HepG2 (cell line): ENCODE data around the gene PLXND1. TPM values are rescaled to one million over a fixed set of nuclear protein-coding genes. Genes with fewer than 3 reads are reported as not detected.

ENCODE experiments used
- AHR ChIP-seq: IDR thresholded peaks from 2 replicates; pipeline ENCODE4 v1.6.1; 2018; ENCODE audit warnings: missing genetic modification reagents, missing compliant biosample characterization
- BORCS8-MEF2B ChIP-seq: sonication (generic); formaldehyde crosslinking; IDR thresholded peaks from 2 replicates; pipeline ENCODE4 v1.8.0; 2022; ENCODE audit warnings: mild to moderate bottlenecking, missing genetic modification reagents
- CCAR2 ChIP-seq: fragments of 200-400 bp; formaldehyde crosslinking; optimal IDR thresholded peaks from 2 replicates; pipeline ENCODE3; 2018; ENCODE audit warnings: low read depth, mild to moderate bottlenecking, low read length, moderate library complexity
- GATA4 ChIP-seq: sonication (generic); IDR thresholded peaks from 2 replicates; pipeline ENCODE4 v1.6.1; 2016; ENCODE audit warnings: antibody characterized with exemption, low read depth, borderline replicate concordance
- HNRNPH1 ChIP-seq: fragments of 200-400 bp; formaldehyde crosslinking; optimal IDR thresholded peaks from 2 replicates; pipeline ENCODE3; 2017; ENCODE audit warnings: mild to moderate bottlenecking, low read depth, low read length
- KDM1A ChIP-seq: IDR thresholded peaks from 2 replicates; pipeline ENCODE4 v1.6.1; 2016; ENCODE audit warnings: missing compliant biosample characterization
- MEIS1 ChIP-seq: sonication (generic); formaldehyde crosslinking; IDR thresholded peaks from 2 replicates; pipeline ENCODE4 v1.9.0; 2021; ENCODE audit warnings: mild to moderate bottlenecking, missing genetic modification reagents, moderate library complexity, borderline replicate concordance
- PCBP2 ChIP-seq: fragments of 200-400 bp; formaldehyde crosslinking; optimal IDR thresholded peaks from 2 replicates; pipeline ENCODE3; 2018; ENCODE audit warnings: low read length, low read depth; ENCODE audit not compliant: poor library complexity, severe bottlenecking
- PHB2 ChIP-seq: fragments of 450-650 bp; IDR thresholded peaks from 2 replicates; pipeline ENCODE4 v1.6.1; 2018; ENCODE audit not compliant: partially characterized antibody
- POLR2G ChIP-seq: fragments of 200-400 bp; formaldehyde crosslinking; IDR thresholded peaks from 2 replicates; pipeline ENCODE4 v1.6.1; 2018; ENCODE audit warnings: mild to moderate bottlenecking, low read depth, low read length, moderate library complexity
- RFXAP ChIP-seq: sonication (generic); formaldehyde crosslinking; IDR thresholded peaks from 2 replicates; pipeline ENCODE4 v1.4.0; 2020; ENCODE audit warnings: missing genetic modification reagents, borderline replicate concordance
- TOPORS ChIP-seq: sonication (generic); formaldehyde crosslinking; IDR thresholded peaks from 2 replicates; pipeline ENCODE4 v1.8.0; 2023; ENCODE audit warnings: mild to moderate bottlenecking, missing genetic modification reagents
- ZNF232 ChIP-seq: sonication (generic); formaldehyde crosslinking; IDR thresholded peaks from 2 replicates; pipeline ENCODE4 v1.4.0; 2020; ENCODE audit warnings: missing genetic modification reagents, borderline replicate concordance
- ZNF263 ChIP-seq: sonication (generic); formaldehyde crosslinking; IDR thresholded peaks from 2 replicates; pipeline ENCODE4 v1.4.0; 2020; ENCODE audit warnings: missing genetic modification reagents
- ZNF350 ChIP-seq: sonication (generic); formaldehyde crosslinking; IDR thresholded peaks from 2 replicates; pipeline ENCODE4 v1.4.0; 2020; ENCODE audit warnings: mild to moderate bottlenecking, low read depth, missing genetic modification reagents, borderline replicate concordance
- polyA plus RNA-seq, 8 experiments: library from polyadenylated mRNA; depleted of rRNA in 3 of 8; stranded (reverse) in 7 of 8; unstranded in 1 of 8; fragments of >200 nt; fragmentation: Illumina TruSeq in 4 of 8; extraction: Trizol in 4 of 8; gene quantifications; 2 replicates each; pipeline versions ENCODE4 v1.2.1 to v1.2.3, GENCODE V29; 2011 to 2016; ENCODE audit warnings: low read depth in 4 of 8, missing spikeins in 1 of 8, mixed read lengths in 1 of 8; ENCODE audit not compliant: insufficient read depth in 1 of 8
- total RNA-seq, 5 experiments: library from RNA; depleted of rRNA; stranded (reverse); fragments of >200 nt; fragmentation: Illumina TruSeq; extraction: Trizol; gene quantifications; 2 replicates each; pipeline ENCODE4 v1.2.3, GENCODE V29; 2016; ENCODE audit warnings: low read depth in 1 of 5
- TF ChIP-seq, protein P1 (sequence below): sonication (generic); formaldehyde crosslinking; IDR thresholded peaks from 2 replicates; pipeline ENCODE4 v1.5.1; 2020; ENCODE audit warnings: mild to moderate bottlenecking, missing genetic modification reagents, borderline replicate concordance
- TF ChIP-seq, protein P2 (sequence below): sonication (generic); formaldehyde crosslinking; IDR thresholded peaks from 2 replicates; pipeline ENCODE4 v1.8.0; 2022; ENCODE audit warnings: missing genetic modification reagents, mild to moderate bottlenecking, borderline replicate concordance
- TF ChIP-seq, protein P3 (sequence below): sonication (generic); formaldehyde crosslinking; IDR thresholded peaks from 2 replicates; pipeline ENCODE4 v1.8.0; 2022; ENCODE audit warnings: missing genetic modification reagents, mild to moderate bottlenecking, moderate library complexity, borderline replicate concordance
- TF ChIP-seq, protein P4 (sequence below): sonication (generic); formaldehyde crosslinking; IDR thresholded peaks from 2 replicates; pipeline ENCODE4 v1.5.1; 2020; ENCODE audit warnings: missing genetic modification reagents, mild to moderate bottlenecking, borderline replicate concordance
- TF ChIP-seq, protein P5 (sequence below): IDR thresholded peaks from 2 replicates; pipeline ENCODE4 v1.6.1; 2018; ENCODE audit warnings: missing genetic modification reagents
- TF ChIP-seq, protein P6 (sequence below): sonication (generic); formaldehyde crosslinking; IDR thresholded peaks from 2 replicates; pipeline ENCODE4 v1.4.0; 2020; ENCODE audit warnings: missing genetic modification reagents

PLXND1 gene
- total and polyA plus RNA-seq, 2 of the 13 experiments (the other 11 are each of a cell fraction or from before 2014, with no cell fraction given) = 15.9 to 42.0 TPM

DNA sequence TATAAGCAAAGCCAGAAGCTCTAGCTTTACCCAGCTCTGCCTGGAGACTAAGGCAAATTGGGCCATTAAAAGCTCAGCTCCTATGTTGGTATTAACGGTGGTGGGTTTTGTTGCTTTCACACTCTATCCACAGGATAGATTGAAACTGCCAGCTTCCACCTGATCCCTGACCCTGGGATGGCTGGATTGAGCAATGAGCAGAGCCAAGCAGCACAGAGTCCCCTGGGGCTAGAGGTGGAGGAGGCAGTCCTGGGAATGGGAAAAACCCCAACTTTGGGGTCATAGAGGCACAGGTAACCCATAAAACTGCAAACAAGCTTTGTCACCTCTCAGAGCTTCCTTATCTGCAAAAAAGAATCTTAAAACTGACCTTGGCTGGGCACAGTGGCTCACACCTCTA, 71.4 kb downstream of the PLXND1 start (continued):
- TF ChIP-seq HNRNPH1 = no peak
- TF ChIP-seq TOPORS = no peak
- TF ChIP-seq PHB2 = no peak
- TF ChIP-seq, protein P1, sequence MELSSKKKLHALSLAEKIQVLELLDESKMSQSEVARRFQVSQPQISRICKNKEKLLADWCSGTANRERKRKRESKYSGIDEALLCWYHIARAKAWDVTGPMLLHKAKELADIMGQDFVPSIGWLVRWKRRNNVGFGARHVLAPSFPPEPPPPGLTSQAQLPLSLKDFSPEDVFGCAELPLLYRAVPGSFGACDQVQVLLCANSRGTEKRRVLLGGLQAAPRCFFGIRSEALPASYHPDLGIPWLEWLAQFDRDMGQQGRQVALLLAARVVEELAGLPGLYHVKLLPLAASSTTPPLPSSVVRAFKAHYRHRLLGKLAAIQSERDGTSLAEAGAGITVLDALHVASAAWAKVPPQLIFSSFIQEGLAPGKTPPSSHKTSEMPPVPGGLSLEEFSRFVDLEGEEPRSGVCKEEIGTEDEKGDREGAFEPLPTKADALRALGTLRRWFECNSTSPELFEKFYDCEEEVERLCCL (CRISPR knock-in tag) = no peak
- TF ChIP-seq ZNF232 (CRISPR knock-in tag) = no peak
- TF ChIP-seq, protein P2, sequence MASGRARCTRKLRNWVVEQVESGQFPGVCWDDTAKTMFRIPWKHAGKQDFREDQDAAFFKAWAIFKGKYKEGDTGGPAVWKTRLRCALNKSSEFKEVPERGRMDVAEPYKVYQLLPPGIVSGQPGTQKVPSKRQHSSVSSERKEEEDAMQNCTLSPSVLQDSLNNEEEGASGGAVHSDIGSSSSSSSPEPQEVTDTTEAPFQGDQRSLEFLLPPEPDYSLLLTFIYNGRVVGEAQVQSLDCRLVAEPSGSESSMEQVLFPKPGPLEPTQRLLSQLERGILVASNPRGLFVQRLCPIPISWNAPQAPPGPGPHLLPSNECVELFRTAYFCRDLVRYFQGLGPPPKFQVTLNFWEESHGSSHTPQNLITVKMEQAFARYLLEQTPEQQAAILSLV (CRISPR knock-in tag) = no peak
- TF ChIP-seq MEIS1 (CRISPR knock-in tag) = 0 out of 2 replicates have a peak, but pooled peaks have one; percentile 17
- TF ChIP-seq, protein P3, sequence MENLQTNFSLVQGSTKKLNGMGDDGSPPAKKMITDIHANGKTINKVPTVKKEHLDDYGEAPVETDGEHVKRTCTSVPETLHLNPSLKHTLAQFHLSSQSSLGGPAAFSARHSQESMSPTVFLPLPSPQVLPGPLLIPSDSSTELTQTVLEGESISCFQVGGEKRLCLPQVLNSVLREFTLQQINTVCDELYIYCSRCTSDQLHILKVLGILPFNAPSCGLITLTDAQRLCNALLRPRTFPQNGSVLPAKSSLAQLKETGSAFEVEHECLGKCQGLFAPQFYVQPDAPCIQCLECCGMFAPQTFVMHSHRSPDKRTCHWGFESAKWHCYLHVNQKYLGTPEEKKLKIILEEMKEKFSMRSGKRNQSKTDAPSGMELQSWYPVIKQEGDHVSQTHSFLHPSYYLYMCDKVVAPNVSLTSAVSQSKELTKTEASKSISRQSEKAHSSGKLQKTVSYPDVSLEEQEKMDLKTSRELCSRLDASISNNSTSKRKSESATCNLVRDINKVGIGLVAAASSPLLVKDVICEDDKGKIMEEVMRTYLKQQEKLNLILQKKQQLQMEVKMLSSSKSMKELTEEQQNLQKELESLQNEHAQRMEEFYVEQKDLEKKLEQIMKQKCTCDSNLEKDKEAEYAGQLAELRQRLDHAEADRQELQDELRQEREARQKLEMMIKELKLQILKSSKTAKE (CRISPR knock-in tag) = no peak
- TF ChIP-seq KDM1A = no peak
- no peak for TF ChIP-seq GATA4
- 0 out of 2 replicates have a peak, but pooled peaks have one; percentile 15 for TF ChIP-seq ZNF263 (CRISPR knock-in tag)
- TF ChIP-seq POLR2G = no peak
- no peak for TF ChIP-seq PCBP2
- TF ChIP-seq, protein P4, sequence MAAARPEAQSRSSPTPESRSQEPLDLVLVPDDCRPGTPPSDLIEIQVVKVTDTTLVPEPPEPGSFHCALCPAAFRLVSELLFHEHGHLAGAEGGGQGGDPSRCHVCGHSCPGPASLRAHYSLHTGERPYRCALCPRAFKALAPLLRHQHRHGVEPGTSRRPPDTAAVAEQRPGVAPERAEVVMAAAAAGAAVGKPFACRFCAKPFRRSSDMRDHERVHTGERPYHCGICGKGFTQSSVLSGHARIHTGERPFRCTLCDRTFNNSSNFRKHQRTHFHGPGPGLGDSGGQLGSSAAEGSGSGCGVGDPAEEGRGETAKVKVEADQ (CRISPR knock-in tag) = no peak
- TF ChIP-seq RFXAP = no peak
- no peak for TF ChIP-seq CCAR2
- TF ChIP-seq BORCS8-MEF2B (CRISPR knock-in tag) = no peak
- TF ChIP-seq AHR (CRISPR knock-in tag) = no peak
- TF ChIP-seq, protein P5, sequence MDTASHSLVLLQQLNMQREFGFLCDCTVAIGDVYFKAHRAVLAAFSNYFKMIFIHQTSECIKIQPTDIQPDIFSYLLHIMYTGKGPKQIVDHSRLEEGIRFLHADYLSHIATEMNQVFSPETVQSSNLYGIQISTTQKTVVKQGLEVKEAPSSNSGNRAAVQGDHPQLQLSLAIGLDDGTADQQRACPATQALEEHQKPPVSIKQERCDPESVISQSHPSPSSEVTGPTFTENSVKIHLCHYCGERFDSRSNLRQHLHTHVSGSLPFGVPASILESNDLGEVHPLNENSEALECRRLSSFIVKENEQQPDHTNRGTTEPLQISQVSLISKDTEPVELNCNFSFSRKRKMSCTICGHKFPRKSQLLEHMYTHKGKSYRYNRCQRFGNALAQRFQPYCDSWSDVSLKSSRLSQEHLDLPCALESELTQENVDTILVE (CRISPR knock-in tag) = peak; percentile 31; the same call in 1 of the 2 replicates
- TF ChIP-seq, protein P6, sequence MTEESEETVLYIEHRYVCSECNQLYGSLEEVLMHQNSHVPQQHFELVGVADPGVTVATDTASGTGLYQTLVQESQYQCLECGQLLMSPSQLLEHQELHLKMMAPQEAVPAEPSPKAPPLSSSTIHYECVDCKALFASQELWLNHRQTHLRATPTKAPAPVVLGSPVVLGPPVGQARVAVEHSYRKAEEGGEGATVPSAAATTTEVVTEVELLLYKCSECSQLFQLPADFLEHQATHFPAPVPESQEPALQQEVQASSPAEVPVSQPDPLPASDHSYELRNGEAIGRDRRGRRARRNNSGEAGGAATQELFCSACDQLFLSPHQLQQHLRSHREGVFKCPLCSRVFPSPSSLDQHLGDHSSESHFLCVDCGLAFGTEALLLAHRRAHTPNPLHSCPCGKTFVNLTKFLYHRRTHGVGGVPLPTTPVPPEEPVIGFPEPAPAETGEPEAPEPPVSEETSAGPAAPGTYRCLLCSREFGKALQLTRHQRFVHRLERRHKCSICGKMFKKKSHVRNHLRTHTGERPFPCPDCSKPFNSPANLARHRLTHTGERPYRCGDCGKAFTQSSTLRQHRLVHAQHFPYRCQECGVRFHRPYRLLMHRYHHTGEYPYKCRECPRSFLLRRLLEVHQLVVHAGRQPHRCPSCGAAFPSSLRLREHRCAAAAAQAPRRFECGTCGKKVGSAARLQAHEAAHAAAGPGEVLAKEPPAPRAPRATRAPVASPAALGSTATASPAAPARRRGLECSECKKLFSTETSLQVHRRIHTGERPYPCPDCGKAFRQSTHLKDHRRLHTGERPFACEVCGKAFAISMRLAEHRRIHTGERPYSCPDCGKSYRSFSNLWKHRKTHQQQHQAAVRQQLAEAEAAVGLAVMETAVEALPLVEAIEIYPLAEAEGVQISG (CRISPR knock-in tag) = no peak
- TF ChIP-seq ZNF350 = no peak
